ENCODE measurements around the gene FAM8A1. TPM values are rescaled to one million over a fixed set of nuclear protein-coding genes. Genes with fewer than 3 reads are reported as not detected.

Gene FAM8A1
- total and polyA plus RNA-seq, 2 of the 13 experiments (the other 11 are each of a cell fraction or from before 2014, with no cell fraction given), result 30.5 to 34.3 TPM

DNA sequence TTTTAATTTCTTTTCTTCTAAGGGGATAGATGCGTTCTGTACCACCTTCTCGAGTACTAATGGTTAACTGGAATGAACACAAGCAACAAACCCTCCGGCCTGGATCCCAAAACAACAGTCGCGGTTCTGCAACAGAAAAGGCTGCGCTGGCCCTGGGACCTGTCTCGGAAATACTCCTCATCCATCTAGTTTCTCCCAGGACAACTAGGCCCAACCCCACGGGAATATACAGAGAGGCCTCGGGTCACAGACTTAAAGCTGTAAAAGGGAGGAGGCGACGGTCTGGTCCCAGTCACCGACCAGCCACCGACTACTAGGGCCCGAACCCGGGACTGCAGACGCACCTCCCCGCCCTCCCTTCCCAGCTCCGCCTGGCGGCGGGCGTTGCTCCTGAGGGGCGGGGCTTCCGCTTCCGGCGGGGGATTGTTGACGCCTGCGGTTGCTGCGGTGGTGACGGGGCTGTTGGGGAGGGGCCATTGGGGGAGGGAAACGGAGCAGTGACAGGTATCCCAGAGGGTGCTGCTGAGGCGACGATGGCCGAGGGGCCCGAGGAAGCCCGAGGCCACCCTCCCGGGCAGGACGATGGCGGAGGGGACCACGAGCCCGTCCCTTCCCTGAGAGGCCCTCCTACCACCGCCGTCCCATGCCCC, at the start of gene FAM8A1 (continued):
- TF ChIP-seq ZFP36L1 (CRISPR knock-in tag; IDR thresholded peaks at IDR 0.05), result no peak; the same call in 1 of the 2 replicates
- TF ChIP-seq CCAR2 (optimal IDR thresholded peaks at IDR 0.05; ENCODE audit: low read depth, low read length), result no peak
- TF ChIP-seq HMGA1 (CRISPR knock-in tag; conservative IDR thresholded peaks at IDR 0.05), result no peak
- TF ChIP-seq NAIF1 (CRISPR knock-in tag; IDR thresholded peaks at IDR 0.05; ENCODE audit: borderline replicate concordance), result 0 out of 2 replicates have a peak, but pooled peaks have one; percentile 30
- TF ChIP-seq JUND (CRISPR knock-in tag; IDR thresholded peaks at IDR 0.05), result no peak
- no peak; the same call in 1 of the 2 replicates for TF ChIP-seq AKAP8 (CRISPR knock-in tag; IDR thresholded peaks at IDR 0.05)
- no peak for TF ChIP-seq SSRP1 (CRISPR knock-in tag; IDR thresholded peaks at IDR 0.05)
- no peak for TF ChIP-seq ZSCAN22 (CRISPR knock-in tag; IDR thresholded peaks at IDR 0.05)
- peak; percentile 16; the same call in 1 of the 2 replicates for TF ChIP-seq DNMT1 (CRISPR knock-in tag; IDR thresholded peaks at IDR 0.05)
- TF ChIP-seq ZFP36 (IDR thresholded peaks at IDR 0.05; ENCODE audit: borderline replicate concordance, low read depth, low read length, partially characterized antibody), result no peak

DNA sequence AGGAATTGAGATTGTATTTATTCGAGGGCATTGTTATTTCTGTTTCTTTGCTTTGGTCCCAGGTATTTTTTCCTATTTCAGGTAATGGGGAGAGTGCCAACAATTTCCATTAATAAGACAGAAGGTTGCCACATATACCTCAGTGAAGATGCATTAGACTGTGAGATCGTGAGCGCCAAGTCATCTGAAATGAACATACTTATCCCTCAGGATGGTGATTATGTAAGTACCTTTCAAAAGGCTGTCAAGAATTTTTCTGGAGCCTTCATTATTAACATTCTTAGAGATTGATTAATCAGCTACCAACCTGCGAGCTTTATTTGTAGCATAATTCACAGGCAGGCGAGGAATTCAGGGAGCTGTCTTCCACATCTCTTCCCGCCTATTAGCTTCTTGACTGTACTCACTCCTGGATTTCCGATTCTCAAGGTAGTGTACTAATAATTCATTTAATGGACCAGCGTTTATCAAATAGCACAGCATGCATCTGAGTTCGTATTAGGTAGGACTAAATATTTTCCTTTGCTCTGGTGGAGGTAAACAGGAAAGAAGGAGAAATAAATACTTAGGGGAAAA, 48.6 kb upstream of the FAM8A1 start:
- H3K36me3 ChIP-seq (replicated peaks in 1 of 2; ENCODE audit: control insufficient read depth in 1 of 2, insufficient read depth in 2 of 2, low read length in 2 of 2), result peaks cover 0 to 2% of the 10 kb centered on the region in 2 experiments; a peak in 2 of 5 replicates
- in situ Hi-C loops (cut with HindIII; ENCODE audit: extremely low pct_ligation_motif_present, low pct_unique_long_range_greater_than_20kb), result no loop called here
- no peaks in the 10 kb centered on the region for H4K20me1 ChIP-seq (ENCODE audit: insufficient read depth, low read length)
- FAIRE-seq, result no peak
- no TSS peak for BruUV-seq (replicated peaks)
- H3K27me3 ChIP-seq (ENCODE audit: control insufficient read depth in 1 of 2, insufficient read depth in 2 of 2, low read length in 2 of 2), result no peaks in the 10 kb centered on the region; a peak in 1 of 5 replicates
- no peak overlapping the region for H2AFZ ChIP-seq (ENCODE audit: low read length)
- no peak overlapping the region for H3K9ac ChIP-seq (ENCODE audit: insufficient read depth, low read depth, low read length)
- DNase-seq (ENCODE audit: low spot score), result no peak
- H3K79me2 ChIP-seq (ENCODE audit: insufficient read depth, low read length), result no peaks in the 10 kb centered on the region
- 86% methylated on average over 9 of the region's 9 CpGs for WGBS (ENCODE audit: low lambda C conversion rate)
- ChIA-PET CTCF (ENCODE audit: low intra/inter-chr PET ratio, low total read pairs) (no interaction called here), POLR2A (no interaction called here)
- no peak overlapping the region for H3K4me3 ChIP-seq (replicated peaks in 1 of 3; ENCODE audit: insufficient read depth in 1 of 3, low read depth in 2 of 3, low read length in 3 of 3)
- no peak overlapping the region for H3K4me2 ChIP-seq (ENCODE audit: low read depth, low read length)
- no peaks in the 10 kb centered on the region for H3K9me3 ChIP-seq (ENCODE audit: low read length)
- intact Hi-C loops (cut with micrococcal nuclease; ENCODE audit: unreplicated experiment), result no loop called here
- H3K27ac ChIP-seq (ENCODE audit: extremely low read length, insufficient read depth, low read length), result no peak overlapping the region
- no peaks in the 10 kb centered on the region for H3K4me1 ChIP-seq (ENCODE audit: insufficient read depth, low read length)
- ATAC-seq, result no peak
- TF ChIP-seq, protein P1, sequence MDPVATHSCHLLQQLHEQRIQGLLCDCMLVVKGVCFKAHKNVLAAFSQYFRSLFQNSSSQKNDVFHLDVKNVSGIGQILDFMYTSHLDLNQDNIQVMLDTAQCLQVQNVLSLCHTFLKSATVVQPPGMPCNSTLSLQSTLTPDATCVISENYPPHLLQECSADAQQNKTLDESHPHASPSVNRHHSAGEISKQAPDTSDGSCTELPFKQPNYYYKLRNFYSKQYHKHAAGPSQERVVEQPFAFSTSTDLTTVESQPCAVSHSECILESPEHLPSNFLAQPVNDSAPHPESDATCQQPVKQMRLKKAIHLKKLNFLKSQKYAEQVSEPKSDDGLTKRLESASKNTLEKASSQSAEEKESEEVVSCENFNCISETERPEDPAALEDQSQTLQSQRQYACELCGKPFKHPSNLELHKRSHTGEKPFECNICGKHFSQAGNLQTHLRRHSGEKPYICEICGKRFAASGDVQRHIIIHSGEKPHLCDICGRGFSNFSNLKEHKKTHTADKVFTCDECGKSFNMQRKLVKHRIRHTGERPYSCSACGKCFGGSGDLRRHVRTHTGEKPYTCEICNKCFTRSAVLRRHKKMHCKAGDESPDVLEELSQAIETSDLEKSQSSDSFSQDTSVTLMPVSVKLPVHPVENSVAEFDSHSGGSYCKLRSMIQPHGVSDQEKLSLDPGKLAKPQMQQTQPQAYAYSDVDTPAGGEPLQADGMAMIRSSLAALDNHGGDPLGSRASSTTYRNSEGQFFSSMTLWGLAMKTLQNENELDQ (CRISPR knock-in tag; IDR thresholded peaks at IDR 0.05; ENCODE audit: borderline replicate concordance), result no peak
- TF ChIP-seq BRCA1 (CRISPR knock-in tag; IDR thresholded peaks at IDR 0.05), result no peak
- TF ChIP-seq ZNF878 (CRISPR knock-in tag; IDR thresholded peaks at IDR 0.05), result no peak
- TF ChIP-seq, protein P2, sequence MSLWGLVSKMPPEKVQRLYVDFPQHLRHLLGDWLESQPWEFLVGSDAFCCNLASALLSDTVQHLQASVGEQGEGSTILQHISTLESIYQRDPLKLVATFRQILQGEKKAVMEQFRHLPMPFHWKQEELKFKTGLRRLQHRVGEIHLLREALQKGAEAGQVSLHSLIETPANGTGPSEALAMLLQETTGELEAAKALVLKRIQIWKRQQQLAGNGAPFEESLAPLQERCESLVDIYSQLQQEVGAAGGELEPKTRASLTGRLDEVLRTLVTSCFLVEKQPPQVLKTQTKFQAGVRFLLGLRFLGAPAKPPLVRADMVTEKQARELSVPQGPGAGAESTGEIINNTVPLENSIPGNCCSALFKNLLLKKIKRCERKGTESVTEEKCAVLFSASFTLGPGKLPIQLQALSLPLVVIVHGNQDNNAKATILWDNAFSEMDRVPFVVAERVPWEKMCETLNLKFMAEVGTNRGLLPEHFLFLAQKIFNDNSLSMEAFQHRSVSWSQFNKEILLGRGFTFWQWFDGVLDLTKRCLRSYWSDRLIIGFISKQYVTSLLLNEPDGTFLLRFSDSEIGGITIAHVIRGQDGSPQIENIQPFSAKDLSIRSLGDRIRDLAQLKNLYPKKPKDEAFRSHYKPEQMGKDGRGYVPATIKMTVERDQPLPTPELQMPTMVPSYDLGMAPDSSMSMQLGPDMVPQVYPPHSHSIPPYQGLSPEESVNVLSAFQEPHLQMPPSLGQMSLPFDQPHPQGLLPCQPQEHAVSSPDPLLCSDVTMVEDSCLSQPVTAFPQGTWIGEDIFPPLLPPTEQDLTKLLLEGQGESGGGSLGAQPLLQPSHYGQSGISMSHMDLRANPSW (CRISPR knock-in tag; IDR thresholded peaks at IDR 0.05; ENCODE audit: borderline replicate concordance), result no peak
- TF ChIP-seq ZNF205 (CRISPR knock-in tag; IDR thresholded peaks at IDR 0.05), result no peak
- TF ChIP-seq, protein P3, sequence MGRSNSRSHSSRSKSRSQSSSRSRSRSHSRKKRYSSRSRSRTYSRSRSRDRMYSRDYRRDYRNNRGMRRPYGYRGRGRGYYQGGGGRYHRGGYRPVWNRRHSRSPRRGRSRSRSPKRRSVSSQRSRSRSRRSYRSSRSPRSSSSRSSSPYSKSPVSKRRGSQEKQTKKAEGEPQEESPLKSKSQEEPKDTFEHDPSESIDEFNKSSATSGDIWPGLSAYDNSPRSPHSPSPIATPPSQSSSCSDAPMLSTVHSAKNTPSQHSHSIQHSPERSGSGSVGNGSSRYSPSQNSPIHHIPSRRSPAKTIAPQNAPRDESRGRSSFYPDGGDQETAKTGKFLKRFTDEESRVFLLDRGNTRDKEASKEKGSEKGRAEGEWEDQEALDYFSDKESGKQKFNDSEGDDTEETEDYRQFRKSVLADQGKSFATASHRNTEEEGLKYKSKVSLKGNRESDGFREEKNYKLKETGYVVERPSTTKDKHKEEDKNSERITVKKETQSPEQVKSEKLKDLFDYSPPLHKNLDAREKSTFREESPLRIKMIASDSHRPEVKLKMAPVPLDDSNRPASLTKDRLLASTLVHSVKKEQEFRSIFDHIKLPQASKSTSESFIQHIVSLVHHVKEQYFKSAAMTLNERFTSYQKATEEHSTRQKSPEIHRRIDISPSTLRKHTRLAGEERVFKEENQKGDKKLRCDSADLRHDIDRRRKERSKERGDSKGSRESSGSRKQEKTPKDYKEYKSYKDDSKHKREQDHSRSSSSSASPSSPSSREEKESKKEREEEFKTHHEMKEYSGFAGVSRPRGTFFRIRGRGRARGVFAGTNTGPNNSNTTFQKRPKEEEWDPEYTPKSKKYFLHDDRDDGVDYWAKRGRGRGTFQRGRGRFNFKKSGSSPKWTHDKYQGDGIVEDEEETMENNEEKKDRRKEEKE (IDR thresholded peaks at IDR 0.05), result no peak
